Measurements from ENCODE around the gene RPL27A.

GRCh38 chr11:8721609-8722500 is 39.3 kb downstream of the RPL27A start:
- TF ChIP-seq CTCF (IDR thresholded peaks at IDR 0.05), result no peak
- no peak for TF ChIP-seq POLR2A (IDR thresholded peaks at IDR 0.05)

Measured in testis (tissue), 2 donors.